KMS-11 (cell line): ENCODE results near the gene IL1RN.

ENCODE experiments used
- H2AFZ ChIP-seq: fragments of 200-600 bp; sonication (generic); 2 replicates; pipeline ENCODE4 v1.6.1; 2016; ENCODE audit warnings: antibody characterized with exemption, mixed run types, low read depth
- H3K27ac ChIP-seq: fragments of 200-600 bp; sonication (generic); 2 replicates; pipeline ENCODE4 v1.6.1; 2016; ENCODE audit warnings: mild to moderate bottlenecking, mixed run types
- H3K27me3 ChIP-seq: fragments of 200-600 bp; sonication (generic); 2 replicates; pipeline ENCODE4 v1.6.1; 2017; ENCODE audit warnings: mild to moderate bottlenecking, low read depth, mixed run types, moderate library complexity; ENCODE audit not compliant: insufficient read depth
- H3K36me3 ChIP-seq: fragments of 200-600 bp; sonication (generic); 2 replicates; pipeline ENCODE4 v1.6.1; 2017; ENCODE audit warnings: mild to moderate bottlenecking, mixed run types; ENCODE audit not compliant: insufficient read depth
- H3K4me1 ChIP-seq: fragments of 200-600 bp; sonication (generic); 2 replicates; pipeline ENCODE4 v1.6.1; 2016; ENCODE audit warnings: mild to moderate bottlenecking, low read depth, mixed run types; ENCODE audit not compliant: poor library complexity, severe bottlenecking
- H3K4me2 ChIP-seq: fragments of 200-600 bp; sonication (generic); 2 replicates; pipeline ENCODE4 v1.7.0; 2016; ENCODE audit warnings: mild to moderate bottlenecking, mixed run types
- H3K4me3 ChIP-seq: fragments of 200-600 bp; sonication (generic); IDR thresholded peaks from 2 replicates; pipeline ENCODE4 v1.6.1; 2017; ENCODE audit warnings: low read depth, low read length, mixed read lengths; ENCODE audit not compliant: insufficient read depth
- H3K79me2 ChIP-seq: fragments of 200-600 bp; sonication (generic); 2 replicates; pipeline ENCODE4 v1.6.1; 2016; ENCODE audit warnings: low read depth, mixed run types; ENCODE audit not compliant: insufficient read depth
- H3K9ac ChIP-seq: fragments of 200-600 bp; sonication (generic); 2 replicates; pipeline ENCODE4 v1.6.1; 2016; ENCODE audit warnings: mild to moderate bottlenecking, mixed run types
- H4K20me1 ChIP-seq: fragments of 200-600 bp; sonication (generic); 2 replicates; pipeline ENCODE4 v1.6.1; 2016; ENCODE audit warnings: mild to moderate bottlenecking, mixed run types; ENCODE audit not compliant: insufficient read depth
- CTCF ChIP-seq: fragments of 200-600 bp; sonication (generic); conservative IDR thresholded peaks from 2 replicates; pipeline ENCODE4 v1.6.1; 2017; ENCODE audit warnings: low read depth, mild to moderate bottlenecking, antibody characterized with exemption, low read length, moderate library complexity, mixed read lengths

Gene IL1RN

GRCh38 chr2:113124984-113125855, 2.2 kb upstream of the IL1RN start:
- Histone ChIP-seq H3K4me3 (no peak overlapping the region), H3K27ac (no peak overlapping the region)

GRCh38 chr2:113127646-113128570, 510 bp downstream of the IL1RN start:
- Histone ChIP-seq H2AFZ (no peak overlapping the region), H3K27me3 (no peaks in the 10 kb centered on the region), H3K4me3 (no peak overlapping the region), H3K9ac (no peak overlapping the region), H3K79me2 (no peaks in the 10 kb centered on the region), H4K20me1 (no peaks in the 10 kb centered on the region), H3K36me3 (no peaks in the 10 kb centered on the region), H3K4me2 (no peak overlapping the region), H3K4me1 (no peaks in the 10 kb centered on the region), H3K27ac (no peak overlapping the region)
- no peak for TF ChIP-seq CTCF

More at GRCh38 chr2:113124984-113125855, 2.2 kb upstream of the IL1RN start:
- Histone ChIP-seq H3K27me3 (no peaks in the 10 kb centered on the region), H3K9ac (no peak overlapping the region), H2AFZ (no peak overlapping the region), H4K20me1 (no peaks in the 10 kb centered on the region), H3K4me2 (no peak overlapping the region), H3K79me2 (no peaks in the 10 kb centered on the region), H3K4me1 (no peaks in the 10 kb centered on the region), H3K36me3 (no peaks in the 10 kb centered on the region)
- no peak for TF ChIP-seq CTCF

GRCh38 chr2:113129519-113130078, 2.2 kb downstream of the IL1RN start:
- Histone ChIP-seq H2AFZ (no peak overlapping the region), H3K9ac (no peak overlapping the region), H3K4me1 (no peaks in the 10 kb centered on the region), H3K36me3 (no peaks in the 10 kb centered on the region), H3K4me3 (no peak overlapping the region), H3K27ac (no peak overlapping the region), H3K4me2 (no peak overlapping the region), H3K27me3 (no peaks in the 10 kb centered on the region), H3K79me2 (no peaks in the 10 kb centered on the region), H4K20me1 (no peaks in the 10 kb centered on the region)
- no peak for TF ChIP-seq CTCF

- TF ChIP-seq CTCF = no peak
- Histone ChIP-seq H3K9ac (no peak overlapping the region), H3K4me1 (no peaks in the 10 kb centered on the region), H3K79me2 (no peaks in the 10 kb centered on the region), H3K27me3 (no peaks in the 10 kb centered on the region), H3K36me3 (no peaks in the 10 kb centered on the region), H3K4me3 (no peak overlapping the region), H2AFZ (no peak overlapping the region), H4K20me1 (no peaks in the 10 kb centered on the region), H3K4me2 (no peak overlapping the region), H3K27ac (no peak overlapping the region)
Observed at GRCh38 chr2:113131352-113132185, 4.2 kb downstream of the IL1RN start.
